CD14-positive monocyte (primary cell): ENCODE results near the gene NKX6-2. TPM values are rescaled to one million over a fixed set of nuclear protein-coding genes. Genes with fewer than 3 reads are reported as not detected.

Source experiments
- DNase-seq, 3 donors: peaks; one replicate each; pipeline ENCODE4 v3.0.0-alpha.2; 2011 to 2022
- H2AFZ ChIP-seq: 2 replicates; pipeline ENCODE4 v1.6.0; 2012; ENCODE audit warnings: mild to moderate bottlenecking, low read depth, low read length, inconsistent platforms; ENCODE audit not compliant: insufficient read depth, poor library complexity, severe bottlenecking
- H3K27ac ChIP-seq, 2 donors: 1 replicate in 1 of 2; 2 replicates in 1 of 2; pipeline ENCODE4 v1.5.1; 2012 to 2013; ENCODE audit warnings: low read length in 2 of 2, control low read depth in 1 of 2, inconsistent platforms in 1 of 2, low read depth in 1 of 2, mild to moderate bottlenecking in 1 of 2
- H3K27me3 ChIP-seq, 2 donors: one replicate each; pipeline versions ENCODE4 v1.6.0 to v1.6.1; 2011 to 2013; ENCODE audit warnings: low read length in 2 of 2; ENCODE audit not compliant: control insufficient read depth in 2 of 2, insufficient read depth in 2 of 2
- H3K36me3 ChIP-seq, 2 donors: replicated peaks in 1 of 2; 1 replicate in 1 of 2; 2 replicates in 1 of 2; pipeline versions ENCODE4 v1.5.1 to v1.6.1; 2012 to 2013; ENCODE audit warnings: low read length in 2 of 2, control low read depth in 1 of 2, inconsistent platforms in 1 of 2, mild to moderate bottlenecking in 1 of 2; ENCODE audit not compliant: insufficient read depth in 2 of 2, control insufficient read depth in 1 of 2
- H3K4me1 ChIP-seq, 2 donors: 1 replicate in 1 of 2; 2 replicates in 1 of 2; pipeline versions ENCODE4 v1.5.1 to v1.6.1; 2012 to 2013; ENCODE audit warnings: low read length in 2 of 2, control low read depth in 1 of 2, inconsistent platforms in 1 of 2, mild to moderate bottlenecking in 1 of 2, moderate library complexity in 1 of 2; ENCODE audit not compliant: insufficient read depth in 2 of 2, control insufficient read depth in 1 of 2
- H3K4me2 ChIP-seq: replicated peaks from 2 replicates; pipeline ENCODE3; 2012; ENCODE audit warnings: low read length, moderate library complexity, mild to moderate bottlenecking; ENCODE audit not compliant: poor library complexity, severe bottlenecking; ENCODE audit errors: extremely low read depth
- H3K4me3 ChIP-seq, 3 experiments: fragments of 200-600 bp in 1 of 3; sonication (generic) in 1 of 3; replicated peaks in 1 of 3; 1 replicate in 2 of 3; 2 replicates in 1 of 3; pipeline ENCODE4 v1.5.1; 2011 to 2013; ENCODE audit warnings: low read length in 3 of 3, mild to moderate bottlenecking in 3 of 3, control low read depth in 2 of 3, low read depth in 2 of 3, inconsistent platforms in 1 of 3, moderate library complexity in 1 of 3
- H3K79me2 ChIP-seq: 2 replicates; pipeline ENCODE4 v1.6.0; 2012; ENCODE audit warnings: mild to moderate bottlenecking, control low read depth, inconsistent platforms, low read length, moderate library complexity; ENCODE audit not compliant: insufficient read depth
- H3K9ac ChIP-seq: 2 replicates; pipeline ENCODE4 v1.6.0; 2017; ENCODE audit warnings: low read length, mild to moderate bottlenecking; ENCODE audit not compliant: insufficient read depth, poor library complexity, severe bottlenecking
- H3K9me3 ChIP-seq, 2 donors: replicated peaks in 1 of 2; 1 replicate in 1 of 2; 2 replicates in 1 of 2; pipeline versions ENCODE4 v1.5.1 to v1.6.1; 2012 to 2013; ENCODE audit warnings: low read length in 2 of 2, control low read depth in 1 of 2; ENCODE audit not compliant: control insufficient read depth in 1 of 2, insufficient read depth in 1 of 2
- H4K20me1 ChIP-seq: 2 replicates; pipeline ENCODE4 v1.6.0; 2012; ENCODE audit warnings: mild to moderate bottlenecking, low read length, control low read depth, moderate library complexity; ENCODE audit not compliant: insufficient read depth
- H3K27ac Mint-ChIP-seq, 7 donors: one replicate each; pipeline ENCODE4 v1.8.0; 2020; ENCODE audit warnings: mild to moderate bottlenecking in 7 of 7, mixed read lengths in 7 of 7, moderate library complexity in 6 of 7, inconsistent platforms in 2 of 7
- H3K27me3 Mint-ChIP-seq, 3 donors: one replicate each; pipeline ENCODE4 v1.8.0; 2021 to 2022; ENCODE audit warnings: low read depth in 3 of 3, mild to moderate bottlenecking in 3 of 3, mixed read lengths in 3 of 3, moderate library complexity in 3 of 3, inconsistent platforms in 1 of 3
- H3K36me3 Mint-ChIP-seq, 2 donors: one replicate each; pipeline ENCODE4 v1.8.0; 2020; ENCODE audit warnings: mixed read lengths in 2 of 2, inconsistent platforms in 1 of 2, mild to moderate bottlenecking in 1 of 2
- H3K4me1 Mint-ChIP-seq: one replicate; pipeline ENCODE4 v1.8.0; 2020; ENCODE audit warnings: mild to moderate bottlenecking, mixed read lengths
- H3K4me3 Mint-ChIP-seq, 2 donors: one replicate each; pipeline ENCODE4 v1.8.0; 2020; ENCODE audit warnings: mild to moderate bottlenecking in 2 of 2, mixed read lengths in 2 of 2, moderate library complexity in 1 of 2
- H3K9me3 Mint-ChIP-seq, 7 donors: one replicate each; pipeline ENCODE4 v1.8.0; 2020 to 2022; ENCODE audit warnings: mixed read lengths in 7 of 7, mild to moderate bottlenecking in 6 of 7, moderate library complexity in 6 of 7, inconsistent platforms in 2 of 7
- CTCF ChIP-seq: fragments of 200-600 bp; IDR thresholded peaks from one replicate; pipeline ENCODE4 v1.8.0; 2022; ENCODE audit warnings: antibody characterized with exemption, mild to moderate bottlenecking
- WGBS: methylation state at CpG from one replicate; pipeline ENCODE4 v1.1.5; 2013; ENCODE audit warnings: missing lambda C conversion rate; ENCODE audit not compliant: insufficient coverage; 5-methylcytosine and 5-hydroxymethylcytosine counted together
- intact Hi-C, 2 donors: fragments of 100-400 bp; cut with micrococcal nuclease; formaldehyde crosslinking; loops; one replicate each; pipeline versions ENCODE4 v1.15.0 to v1.15.1; 2023
- polyA plus RNA-seq, 3 donors: library from polyadenylated mRNA; depleted of rRNA in 1 of 3; unstranded in 2 of 3; stranded (reverse) in 1 of 3; fragments of 300-500 nt in 2 of 3; fragments of >200 nt in 1 of 3; fragmentation: Illumina TruSeq in 2 of 3; gene quantifications; 1 replicate in 2 of 3; 2 replicates in 1 of 3; pipeline ENCODE4 v1.2.3, GENCODE V29; 2012 to 2021

The NKX6-2 gene
- polyA plus RNA-seq, 3 donors: not detected

GRCh38 chr10:132832186-132832969, 46.4 kb upstream of the NKX6-2 start:
- Histone ChIP-seq H3K4me3 (no peak overlapping the region), H3K4me1 (no peaks in the 10 kb centered on the region), H3K27me3 (no peaks in the 10 kb centered on the region), H3K4me2 (no peak overlapping the region), H3K79me2 (no peaks in the 10 kb centered on the region), H3K36me3 (no peaks in the 10 kb centered on the region), H3K9me3 (peaks cover 0 to 2% of the 10 kb centered on the region in 2 donors), H3K27ac (no peak overlapping the region), H2AFZ (no peak overlapping the region), H3K9ac (no peak overlapping the region), H4K20me1 (no peaks in the 10 kb centered on the region)
- no peaks in the 10 kb centered on the region for H3K36me3 Mint-ChIP-seq
- DNase-seq: no peak
- peaks cover 0 to 6% (median 0%) of the 10 kb centered on the region in 7 donors for H3K9me3 Mint-ChIP-seq
- no peaks in the 10 kb centered on the region for H3K4me1 Mint-ChIP-seq
- H3K27me3 Mint-ChIP-seq: peaks cover 4 to 12% (median 11%) of the 10 kb centered on the region in 3 donors
- H3K27ac Mint-ChIP-seq: no peak overlapping the region
- WGBS: 82% methylated on average over 19 of the region's 30 CpGs
- no peak for TF ChIP-seq CTCF
- intact Hi-C loops: no loop called here
- H3K4me3 Mint-ChIP-seq: no peak overlapping the region

DNA sequence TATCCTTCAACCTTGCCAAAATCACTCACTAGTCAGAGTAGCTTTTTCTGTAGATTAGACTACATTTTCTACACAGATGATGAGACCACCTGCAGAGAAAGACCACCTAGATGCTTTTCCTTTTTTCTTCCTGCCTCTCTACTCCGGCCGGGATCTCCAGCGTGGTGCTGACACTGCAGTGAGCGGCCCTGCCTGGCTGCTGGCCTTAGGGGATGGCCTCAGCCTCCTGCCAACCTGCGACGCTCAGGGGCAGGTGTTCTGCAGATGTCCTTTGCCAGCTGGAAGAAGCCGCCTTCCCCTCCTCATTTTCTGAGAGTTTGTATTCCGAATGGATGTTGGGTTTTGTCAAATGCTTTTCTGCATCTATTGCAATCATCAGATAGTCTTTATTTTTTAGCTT, 43.5 kb upstream of the NKX6-2 start:
- H3K4me3 Mint-ChIP-seq: no peak overlapping the region
- peaks cover 3 to 14% (median 7%) of the 10 kb centered on the region in 7 donors for H3K9me3 Mint-ChIP-seq
- H3K27me3 Mint-ChIP-seq: peaks cover 4 to 10% (median 10%) of the 10 kb centered on the region in 3 donors
- Histone ChIP-seq H3K9ac (no peak overlapping the region), H3K4me1 (no peaks in the 10 kb centered on the region), H3K79me2 (no peaks in the 10 kb centered on the region), H3K4me2 (no peak overlapping the region), H4K20me1 (no peaks in the 10 kb centered on the region), H3K4me3 (no peak overlapping the region), H2AFZ (no peak overlapping the region), H3K9me3 (peaks cover 22 to 27% of the 10 kb centered on the region in 2 donors), H3K36me3 (no peaks in the 10 kb centered on the region), H3K27ac (no peak overlapping the region), H3K27me3 (no peaks in the 10 kb centered on the region)
- no peaks in the 10 kb centered on the region for H3K4me1 Mint-ChIP-seq
- DNase-seq: no peak
- intact Hi-C loops: no loop called here
- no peaks in the 10 kb centered on the region for H3K36me3 Mint-ChIP-seq
- no peak for TF ChIP-seq CTCF
- 100% methylated on average over 4 of the region's 8 CpGs for WGBS
- H3K27ac Mint-ChIP-seq: no peak overlapping the region
